Right atrium auricular region (tissue), 2 donors: Measurements from ENCODE around the gene SPTBN4. TPM values are rescaled to one million over a fixed set of nuclear protein-coding genes. Genes with fewer than 3 reads are reported as not detected.
"Not testable (repeated sequence)": the region's sequence is repeated elsewhere in the genome, so short reads cannot be mapped to it uniquely, and the experiment has no call there.

ENCODE experiments used
- DNase-seq: peaks from one replicate; pipeline ENCODE4 v3.0.0-alpha.2; 2019; ENCODE audit warnings: low spot score
- H3K27ac ChIP-seq, 2 donors: fragments of 200-600 bp; sonication (generic); 1 replicate in 1 of 2; 2 replicates in 1 of 2; pipeline ENCODE4 v1.5.1; 2016 to 2019
- H3K27me3 ChIP-seq, 2 donors: fragments of 200-600 bp; sonication (generic); one replicate each; pipeline versions ENCODE4 v1.5.1 to v1.6.0; 2017 to 2019
- H3K36me3 ChIP-seq: fragments of 200-600 bp; sonication (generic); one replicate; pipeline ENCODE4 v1.5.1; 2016
- H3K4me1 ChIP-seq, 2 donors: fragments of 200-600 bp; sonication (generic); one replicate each; pipeline versions ENCODE4 v1.5.1 to v1.6.0; 2017 to 2019
- H3K4me3 ChIP-seq, 2 donors: fragments of 200-600 bp; sonication (generic); 1 replicate in 1 of 2; 2 replicates in 1 of 2; pipeline ENCODE4 v1.5.1; 2017 to 2019; ENCODE audit warnings: mild to moderate bottlenecking in 1 of 2, moderate library complexity in 1 of 2
- H3K9me3 ChIP-seq, 2 donors: fragments of 200-600 bp; sonication (generic); one replicate each; pipeline ENCODE4 v1.5.1; 2019
- total RNA-seq, 2 donors: library from RNA; depleted of rRNA; stranded (reverse); fragments of >200 nt; gene quantifications; one replicate each; pipeline ENCODE4 v1.1.0, GENCODE V29; 2016
- TF ChIP-seq, protein P1 (sequence below), 2 donors: fragments of 200-600 bp; sonication (generic); IDR thresholded peaks; one replicate each; pipeline ENCODE4 v1.5.1; 2019; ENCODE audit warnings: antibody characterized with exemption in 2 of 2

Gene SPTBN4
- total RNA-seq, 2 donors from 2014 or later: 5.2 to 5.5 TPM

DNA sequence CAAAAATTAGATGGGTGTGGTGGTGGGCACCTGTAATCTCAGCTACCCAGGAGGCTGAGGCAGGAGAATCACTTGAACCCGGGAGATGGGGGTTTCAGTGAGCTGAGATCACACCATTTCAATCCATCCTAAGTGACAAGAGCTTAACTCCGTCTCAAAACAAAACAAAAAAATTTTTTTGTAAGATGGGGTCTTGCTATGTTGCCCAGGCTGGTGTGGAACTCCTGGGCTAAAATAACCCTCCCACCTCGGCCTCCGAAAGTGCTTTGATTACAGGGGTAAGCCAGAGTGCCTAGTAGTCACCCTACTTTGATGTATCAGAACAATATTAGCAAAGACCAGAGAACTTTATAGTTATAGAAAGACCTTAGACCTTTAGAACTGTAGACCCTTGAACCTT, 7.9 kb downstream of the SPTBN4 start:
- H3K27me3 ChIP-seq: no peaks in the 10 kb centered on the region
- no peak overlapping the region for H3K27ac ChIP-seq
- H3K9me3 ChIP-seq: no peaks in the 10 kb centered on the region
- TF ChIP-seq, protein P1, sequence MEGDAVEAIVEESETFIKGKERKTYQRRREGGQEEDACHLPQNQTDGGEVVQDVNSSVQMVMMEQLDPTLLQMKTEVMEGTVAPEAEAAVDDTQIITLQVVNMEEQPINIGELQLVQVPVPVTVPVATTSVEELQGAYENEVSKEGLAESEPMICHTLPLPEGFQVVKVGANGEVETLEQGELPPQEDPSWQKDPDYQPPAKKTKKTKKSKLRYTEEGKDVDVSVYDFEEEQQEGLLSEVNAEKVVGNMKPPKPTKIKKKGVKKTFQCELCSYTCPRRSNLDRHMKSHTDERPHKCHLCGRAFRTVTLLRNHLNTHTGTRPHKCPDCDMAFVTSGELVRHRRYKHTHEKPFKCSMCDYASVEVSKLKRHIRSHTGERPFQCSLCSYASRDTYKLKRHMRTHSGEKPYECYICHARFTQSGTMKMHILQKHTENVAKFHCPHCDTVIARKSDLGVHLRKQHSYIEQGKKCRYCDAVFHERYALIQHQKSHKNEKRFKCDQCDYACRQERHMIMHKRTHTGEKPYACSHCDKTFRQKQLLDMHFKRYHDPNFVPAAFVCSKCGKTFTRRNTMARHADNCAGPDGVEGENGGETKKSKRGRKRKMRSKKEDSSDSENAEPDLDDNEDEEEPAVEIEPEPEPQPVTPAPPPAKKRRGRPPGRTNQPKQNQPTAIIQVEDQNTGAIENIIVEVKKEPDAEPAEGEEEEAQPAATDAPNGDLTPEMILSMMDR (IDR thresholded peaks at IDR 0.05): no peak
- no peaks in the 10 kb centered on the region for H3K36me3 ChIP-seq
- no peak overlapping the region for H3K4me3 ChIP-seq
- H3K4me1 ChIP-seq: no peaks in the 10 kb centered on the region
- no peak for DNase-seq

DNA sequence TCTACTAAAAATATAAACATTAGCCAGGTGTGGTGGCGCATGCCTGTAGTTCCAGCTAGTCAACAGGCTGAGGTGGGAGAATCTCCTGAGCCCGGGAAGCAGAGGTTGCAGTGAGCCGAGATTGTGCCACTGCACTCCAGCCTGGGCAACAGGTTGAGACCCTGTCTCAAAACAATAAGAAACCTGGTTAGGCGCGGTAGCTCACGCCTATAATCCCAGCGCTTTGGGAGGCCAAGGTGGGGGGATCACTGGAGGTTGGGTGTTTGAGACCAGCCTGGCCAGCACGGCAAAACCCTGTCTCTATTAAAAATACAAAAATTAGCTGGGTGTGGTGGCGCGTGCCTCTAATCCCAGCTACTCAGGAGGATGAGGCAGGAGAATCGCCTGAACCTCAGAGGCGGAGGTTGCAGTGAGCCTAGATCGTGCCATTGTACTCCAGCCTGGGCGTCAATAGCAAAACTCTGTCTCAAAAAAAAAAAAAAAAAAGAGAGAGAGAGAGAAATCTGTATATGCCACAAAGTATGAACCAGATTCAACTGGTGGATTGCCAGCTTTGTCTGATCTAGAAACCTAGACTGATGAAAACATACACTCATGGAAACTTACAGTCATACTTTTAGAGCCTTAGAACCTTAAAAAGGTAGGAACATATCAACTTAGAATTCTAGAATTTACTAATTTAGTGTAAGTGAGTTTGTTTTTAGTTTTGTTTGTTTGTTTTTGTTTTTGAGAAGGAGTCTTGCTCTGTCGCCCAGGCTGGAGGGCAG, 9.3 kb downstream of the SPTBN4 start:
- H3K9me3 ChIP-seq, H3K27ac ChIP-seq, H3K36me3 ChIP-seq, H3K4me1 ChIP-seq, H3K27me3 ChIP-seq, H3K4me3 ChIP-seq, DNase-seq: not testable (repeated sequence)

DNA sequence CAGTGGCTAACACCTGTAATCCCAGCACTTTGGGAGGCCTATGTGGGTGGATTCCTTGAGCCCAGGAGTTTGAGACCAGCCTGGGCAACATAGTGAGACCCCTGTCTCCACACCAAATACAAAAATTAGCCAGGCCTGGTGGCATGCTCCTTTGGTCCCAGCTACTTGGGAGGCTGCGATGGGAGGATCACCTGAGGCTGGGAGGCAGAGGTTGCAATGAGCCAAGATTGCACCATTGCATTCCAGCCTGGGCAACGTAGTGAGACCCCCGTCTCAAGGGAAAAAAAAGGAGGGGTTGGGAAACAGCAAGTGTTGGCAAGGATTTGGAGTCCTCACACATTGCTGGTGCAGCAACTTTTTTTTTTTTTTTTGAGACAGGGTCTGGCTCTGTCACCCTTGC, 19.2 kb downstream of the SPTBN4 start:
- no peaks in the 10 kb centered on the region for H3K36me3 ChIP-seq
- H3K4me1 ChIP-seq: peaks cover 0 to 5% of the 10 kb centered on the region in 2 donors
- TF ChIP-seq, protein P1 (IDR thresholded peaks at IDR 0.05): no peak
- no peaks in the 10 kb centered on the region for H3K27me3 ChIP-seq
- no peaks in the 10 kb centered on the region for H3K9me3 ChIP-seq
- DNase-seq: no peak
- no peak overlapping the region for H3K4me3 ChIP-seq
- H3K27ac ChIP-seq: no peak overlapping the region

DNA sequence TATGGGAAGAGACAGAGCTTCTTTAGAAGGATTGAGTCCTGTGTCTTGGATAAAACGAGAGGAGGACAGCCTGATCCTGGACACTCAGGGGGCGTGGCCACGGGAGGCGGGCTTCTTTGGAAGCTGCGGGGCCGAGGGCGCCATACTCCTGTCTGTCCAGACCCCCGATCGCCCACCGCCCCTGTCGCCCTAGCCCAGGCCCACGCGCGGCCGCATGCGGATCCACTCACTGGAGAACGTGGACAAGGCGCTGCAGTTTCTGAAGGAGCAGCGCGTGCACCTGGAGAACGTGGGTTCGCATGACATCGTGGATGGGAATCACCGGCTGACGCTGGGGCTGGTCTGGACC, 23.1 kb downstream of the SPTBN4 start:
- no peaks in the 10 kb centered on the region for H3K27me3 ChIP-seq
- H3K9me3 ChIP-seq: no peaks in the 10 kb centered on the region
- TF ChIP-seq, protein P1 (IDR thresholded peaks at IDR 0.05): no peak
- H3K36me3 ChIP-seq: no peaks in the 10 kb centered on the region
- H3K4me3 ChIP-seq: no peak overlapping the region
- no peak overlapping the region for H3K27ac ChIP-seq
- DNase-seq: no peak
- peaks cover 0 to 5% of the 10 kb centered on the region in 2 donors for H3K4me1 ChIP-seq

DNA sequence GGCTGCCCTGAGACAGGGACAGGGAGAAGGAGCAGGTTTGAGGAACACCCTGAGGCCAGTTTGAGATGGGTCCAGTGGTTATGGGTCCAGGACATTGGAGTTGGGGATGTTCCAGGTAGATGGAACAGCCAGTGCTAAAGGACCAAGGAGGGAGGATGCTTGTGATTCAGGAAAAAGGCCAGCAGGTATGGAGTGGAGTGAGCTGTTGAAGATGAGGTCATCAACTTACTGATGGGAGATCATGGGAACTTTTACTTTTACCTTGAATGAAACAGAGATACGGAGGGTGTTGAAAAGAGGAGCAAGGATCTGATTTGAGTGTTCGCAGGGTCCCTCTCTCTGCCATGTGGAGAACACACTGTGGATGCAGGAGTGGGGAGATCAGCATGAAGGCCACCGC, 25.5 kb downstream of the SPTBN4 start:
- no peaks in the 10 kb centered on the region for H3K36me3 ChIP-seq
- DNase-seq: no peak
- H3K9me3 ChIP-seq: no peaks in the 10 kb centered on the region
- no peak overlapping the region for H3K27ac ChIP-seq
- TF ChIP-seq, protein P1 (IDR thresholded peaks at IDR 0.05): no peak
- H3K4me1 ChIP-seq: peaks cover 0 to 5% of the 10 kb centered on the region in 2 donors
- H3K27me3 ChIP-seq: no peaks in the 10 kb centered on the region
- H3K4me3 ChIP-seq: no peak overlapping the region

DNA sequence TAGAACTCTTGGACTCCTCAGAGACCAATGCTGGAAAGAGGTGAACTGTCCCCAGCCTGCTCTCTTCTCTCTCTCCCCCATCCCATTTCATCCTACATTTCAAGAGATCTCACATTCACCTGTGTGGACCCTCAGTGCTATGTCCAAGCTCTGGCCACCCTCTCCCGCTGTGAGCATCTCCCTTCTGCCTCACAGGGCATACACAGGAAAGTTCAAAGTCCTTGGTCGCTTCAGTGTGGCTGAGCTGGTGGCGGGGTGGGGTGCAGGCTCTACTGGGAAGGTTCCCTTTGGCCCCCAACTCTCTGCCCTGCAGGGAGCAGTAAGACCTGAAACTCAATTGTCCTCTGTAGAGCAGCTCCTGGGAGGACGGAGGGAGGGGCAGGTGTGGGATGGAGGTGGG, 27.0 kb downstream of the SPTBN4 start:
- DNase-seq: no peak
- Histone ChIP-seq H3K4me3 (no peak overlapping the region), H3K36me3 (no peaks in the 10 kb centered on the region), H3K27ac (no peak overlapping the region), H3K4me1 (no peaks in the 10 kb centered on the region), H3K27me3 (no peaks in the 10 kb centered on the region), H3K9me3 (no peaks in the 10 kb centered on the region)
- TF ChIP-seq, protein P1 (IDR thresholded peaks at IDR 0.05): no peak
